ENCODE results near the gene MRPS24. TPM values are rescaled to one million over a fixed set of nuclear protein-coding genes. Genes with fewer than 3 reads are reported as not detected.

MRPS24 gene
- total RNA-seq, 1 experiment from 2014 or later = 181 TPM

DNA sequence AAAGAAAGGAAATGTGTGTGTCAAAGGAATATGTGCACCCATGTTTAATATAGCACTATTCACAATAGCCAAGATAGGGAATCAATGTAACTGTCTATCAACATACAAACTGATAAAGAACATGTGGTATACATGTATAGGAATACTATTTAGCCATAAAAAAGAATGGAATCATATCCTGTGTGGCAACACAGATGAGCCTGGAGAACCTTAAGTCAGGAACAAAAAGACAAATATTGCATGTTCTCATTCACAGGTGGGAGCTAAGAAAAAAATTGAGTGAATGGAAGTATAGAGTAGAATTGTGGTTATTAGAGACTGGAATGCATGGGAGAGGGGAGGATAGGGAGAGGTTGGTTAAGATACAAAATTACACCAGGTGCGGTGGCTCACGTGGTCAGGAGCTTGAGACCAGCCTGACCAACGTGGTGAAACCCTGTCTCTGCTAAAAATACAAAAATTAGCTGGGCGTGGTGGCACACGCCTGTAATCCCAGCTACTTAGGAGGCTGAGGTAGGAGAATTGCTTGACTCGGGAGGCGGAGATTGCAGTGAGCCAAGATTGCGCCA, 26.6 kb upstream of the MRPS24 start:
- intact Hi-C loops (cut with micrococcal nuclease; ENCODE audit: unreplicated experiment) = no loop called here
- no peaks in the 10 kb centered on the region for H3K4me1 ChIP-seq (ENCODE audit: insufficient read depth, low read length, poor library complexity, severe bottlenecking)
- no peaks in the 10 kb centered on the region for H3K9me3 ChIP-seq (ENCODE audit: low read depth, low read length, poor library complexity, severe bottlenecking)
- no peak overlapping the region for H3K4me3 ChIP-seq (ENCODE audit: low read depth, low read length, poor library complexity, severe bottlenecking)
- ChIA-PET POLR2A (ENCODE audit: low non-redundant PET) (no interaction called here), CTCF (no interaction called here)
- no peaks in the 10 kb centered on the region for H3K36me3 ChIP-seq (ENCODE audit: insufficient read depth, low read length, poor library complexity, severe bottlenecking)
- H3K27me3 ChIP-seq (replicated peaks; ENCODE audit: insufficient read depth, low read depth, low read length, poor library complexity) = no peaks in the 10 kb centered on the region
- no TSS peak for BruUV-seq (replicated peaks)
- no peak for TF ChIP-seq EZH2 (IDR thresholded peaks at IDR 0.05; ENCODE audit: borderline replicate concordance, low read depth, low read length, poor library complexity, severe bottlenecking)
- TF ChIP-seq, protein P1, sequence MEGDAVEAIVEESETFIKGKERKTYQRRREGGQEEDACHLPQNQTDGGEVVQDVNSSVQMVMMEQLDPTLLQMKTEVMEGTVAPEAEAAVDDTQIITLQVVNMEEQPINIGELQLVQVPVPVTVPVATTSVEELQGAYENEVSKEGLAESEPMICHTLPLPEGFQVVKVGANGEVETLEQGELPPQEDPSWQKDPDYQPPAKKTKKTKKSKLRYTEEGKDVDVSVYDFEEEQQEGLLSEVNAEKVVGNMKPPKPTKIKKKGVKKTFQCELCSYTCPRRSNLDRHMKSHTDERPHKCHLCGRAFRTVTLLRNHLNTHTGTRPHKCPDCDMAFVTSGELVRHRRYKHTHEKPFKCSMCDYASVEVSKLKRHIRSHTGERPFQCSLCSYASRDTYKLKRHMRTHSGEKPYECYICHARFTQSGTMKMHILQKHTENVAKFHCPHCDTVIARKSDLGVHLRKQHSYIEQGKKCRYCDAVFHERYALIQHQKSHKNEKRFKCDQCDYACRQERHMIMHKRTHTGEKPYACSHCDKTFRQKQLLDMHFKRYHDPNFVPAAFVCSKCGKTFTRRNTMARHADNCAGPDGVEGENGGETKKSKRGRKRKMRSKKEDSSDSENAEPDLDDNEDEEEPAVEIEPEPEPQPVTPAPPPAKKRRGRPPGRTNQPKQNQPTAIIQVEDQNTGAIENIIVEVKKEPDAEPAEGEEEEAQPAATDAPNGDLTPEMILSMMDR (conservative IDR thresholded peaks at IDR 0.05; ENCODE audit: low read depth, low read length) = no peak
- H3K27ac ChIP-seq (ENCODE audit: low read depth, low read length, poor library complexity, severe bottlenecking) = no peak overlapping the region
- no peak for DNase-seq (ENCODE audit: low spot score)

GRCh38 chr7:43891069-43891955, 22.0 kb upstream of the MRPS24 start:
- intact Hi-C loops (cut with micrococcal nuclease; ENCODE audit: unreplicated experiment) = no loop called here
- TF ChIP-seq, protein P1 (conservative IDR thresholded peaks at IDR 0.05; ENCODE audit: low read depth, low read length) = no peak
- TF ChIP-seq EZH2 (IDR thresholded peaks at IDR 0.05; ENCODE audit: borderline replicate concordance, low read depth, low read length, poor library complexity, severe bottlenecking) = no peak
- Histone ChIP-seq H3K27ac (ENCODE audit: low read depth, low read length, poor library complexity, severe bottlenecking) (no peak overlapping the region), H3K36me3 (ENCODE audit: insufficient read depth, low read length, poor library complexity, severe bottlenecking) (no peaks in the 10 kb centered on the region), H3K27me3 (replicated peaks; ENCODE audit: insufficient read depth, low read depth, low read length, poor library complexity) (no peaks in the 10 kb centered on the region), H3K4me3 (ENCODE audit: low read depth, low read length, poor library complexity, severe bottlenecking) (no peak overlapping the region), H3K9me3 (ENCODE audit: low read depth, low read length, poor library complexity, severe bottlenecking) (no peaks in the 10 kb centered on the region), H3K4me1 (ENCODE audit: insufficient read depth, low read length, poor library complexity, severe bottlenecking) (no peaks in the 10 kb centered on the region)
- POLR2A ChIA-PET (ENCODE audit: low non-redundant PET) = no interaction called here
- DNase-seq (ENCODE audit: low spot score) = no peak
- BruUV-seq (replicated peaks) = no TSS peak
- CTCF ChIA-PET = no interaction called here

- no peaks in the 10 kb centered on the region for H3K36me3 ChIP-seq (ENCODE audit: insufficient read depth, low read length, poor library complexity, severe bottlenecking)
- CTCF ChIA-PET = no interaction called here
- no peak overlapping the region for H3K4me3 ChIP-seq (ENCODE audit: low read depth, low read length, poor library complexity, severe bottlenecking)
- intact Hi-C loops (cut with micrococcal nuclease; ENCODE audit: unreplicated experiment) = no loop called here
- no peaks in the 10 kb centered on the region for H3K27me3 ChIP-seq (replicated peaks; ENCODE audit: insufficient read depth, low read depth, low read length, poor library complexity)
- POLR2A ChIA-PET (ENCODE audit: low non-redundant PET) = no interaction called here
- DNase-seq (ENCODE audit: low spot score) = no peak
- TF ChIP-seq, protein P1 (conservative IDR thresholded peaks at IDR 0.05; ENCODE audit: low read depth, low read length) = no peak
- TF ChIP-seq EZH2 (IDR thresholded peaks at IDR 0.05; ENCODE audit: borderline replicate concordance, low read depth, low read length, poor library complexity, severe bottlenecking) = no peak
- BruUV-seq (replicated peaks) = no TSS peak
- no peaks in the 10 kb centered on the region for H3K4me1 ChIP-seq (ENCODE audit: insufficient read depth, low read length, poor library complexity, severe bottlenecking)
- H3K27ac ChIP-seq (ENCODE audit: low read depth, low read length, poor library complexity, severe bottlenecking) = no peak overlapping the region
- no peaks in the 10 kb centered on the region for H3K9me3 ChIP-seq (ENCODE audit: low read depth, low read length, poor library complexity, severe bottlenecking)
Observed at GRCh38 chr7:43890468-43890867, 21.2 kb upstream of the MRPS24 start.

Data from A673 (cell line).